Germinal center (tissue), 1 donor: Measurements from ENCODE around the gene FAM13C.

ENCODE experiments used
- DNase-seq: peaks from one replicate; pipeline ENCODE4 v3.0.0; 2012; ENCODE audit warnings: mixed read lengths, low spot score

FAM13C gene

DNA sequence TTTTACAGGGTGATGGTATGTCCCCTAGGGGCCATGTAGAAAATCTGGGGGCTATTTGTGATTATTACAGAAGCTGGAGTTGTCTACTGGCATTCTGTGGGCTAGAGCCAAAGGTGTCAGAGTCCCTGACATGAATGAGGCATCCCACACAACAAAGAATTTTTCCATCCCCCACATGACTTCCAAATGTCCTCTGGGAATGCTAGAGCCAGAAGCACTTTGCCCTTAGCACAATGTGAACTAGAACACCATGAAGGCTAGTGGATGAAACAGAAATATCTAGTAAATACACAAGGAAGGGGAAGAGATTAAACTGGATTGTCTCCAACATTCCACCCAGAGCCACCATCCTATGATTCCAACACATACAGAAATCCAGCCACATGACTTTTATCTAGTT, 46.9 kb downstream of the FAM13C start:
- DNase-seq = no peak

DNA sequence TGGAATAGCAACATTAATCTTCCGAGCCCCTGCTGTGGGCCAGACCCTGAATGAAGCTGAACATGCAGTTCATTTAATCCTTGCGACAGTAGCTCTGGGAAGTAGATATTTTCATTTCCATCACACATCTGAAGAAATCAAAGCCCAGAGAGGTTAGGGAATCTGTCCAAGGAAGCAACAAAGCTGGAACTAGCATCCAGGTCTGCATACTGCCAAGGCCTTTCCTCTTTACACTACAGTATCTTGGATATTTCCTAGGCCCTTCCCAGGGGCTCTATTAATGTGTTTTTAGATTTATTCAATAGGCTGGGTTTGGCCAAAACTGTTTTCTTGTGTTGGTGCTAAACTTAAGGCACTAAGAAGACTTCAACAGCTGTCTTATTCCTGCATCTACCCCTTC, 48.1 kb downstream of the FAM13C start:
- DNase-seq = no peak

DNA sequence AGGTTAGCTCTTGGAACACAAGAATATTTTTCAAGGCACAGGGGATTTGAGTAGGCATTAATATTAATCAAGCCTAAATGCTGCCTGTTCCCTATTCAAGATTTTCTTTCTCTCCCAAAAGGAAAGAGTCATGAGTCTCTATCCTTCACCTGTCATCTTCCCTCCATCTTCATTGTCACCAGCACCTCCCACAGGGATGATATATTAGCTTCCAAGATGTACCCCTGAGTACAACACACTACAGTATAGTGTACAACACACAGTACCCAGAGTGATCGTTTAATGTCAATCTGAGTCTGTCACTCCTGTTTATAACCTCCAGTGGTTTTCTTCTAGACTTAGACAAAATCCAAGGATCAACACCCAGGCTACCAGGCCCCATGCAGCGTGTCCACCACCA, 50.1 kb downstream of the FAM13C start:
- no peak for DNase-seq

DNA sequence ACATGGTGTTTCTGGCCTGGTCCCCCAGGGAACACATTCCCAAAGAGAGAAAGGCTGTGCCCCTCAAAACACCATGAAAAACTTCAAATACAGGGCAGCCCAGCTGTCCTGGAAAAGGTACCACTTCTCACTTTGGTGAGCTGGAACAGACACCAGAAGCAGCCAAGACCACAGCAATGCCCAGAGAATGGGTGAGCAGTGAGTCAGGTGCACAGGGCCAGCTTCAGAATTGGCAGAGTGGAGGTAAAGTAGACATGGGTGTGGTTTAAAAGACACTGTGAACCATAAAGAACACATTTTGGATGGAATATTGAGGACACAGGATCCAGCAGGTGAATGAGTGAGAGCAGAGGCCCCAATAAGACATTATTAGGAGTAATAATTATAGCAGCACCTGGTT, 51.3 kb downstream of the FAM13C start:
- no peak for DNase-seq

DNA sequence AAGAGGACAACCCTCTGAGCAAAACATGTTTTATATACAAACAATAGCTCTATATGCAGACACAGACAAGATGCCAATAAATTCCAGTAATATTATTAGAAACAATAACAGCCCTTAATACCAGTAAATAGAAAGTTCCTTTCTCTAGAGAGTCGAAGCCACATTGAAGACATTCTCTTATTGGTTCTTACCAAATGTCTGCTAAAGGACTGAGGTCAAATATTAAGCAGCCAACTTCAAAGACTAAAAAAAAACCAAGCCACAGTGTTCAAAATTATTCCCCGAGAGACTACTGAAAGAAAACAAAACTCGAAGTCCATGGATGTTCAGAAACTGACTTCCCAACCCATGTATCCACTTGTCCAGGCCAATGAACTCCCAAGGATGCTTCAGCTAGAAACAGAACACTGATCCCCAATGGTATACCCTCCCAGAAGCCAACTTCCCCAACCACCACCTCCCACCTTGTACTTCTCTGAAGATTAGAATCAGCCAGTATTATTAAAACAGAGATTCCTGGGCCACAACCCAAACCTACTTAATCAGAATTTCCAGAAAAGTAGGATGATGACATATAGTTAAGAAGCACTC, 51.9 kb downstream of the FAM13C start:
- no peak for DNase-seq

DNA sequence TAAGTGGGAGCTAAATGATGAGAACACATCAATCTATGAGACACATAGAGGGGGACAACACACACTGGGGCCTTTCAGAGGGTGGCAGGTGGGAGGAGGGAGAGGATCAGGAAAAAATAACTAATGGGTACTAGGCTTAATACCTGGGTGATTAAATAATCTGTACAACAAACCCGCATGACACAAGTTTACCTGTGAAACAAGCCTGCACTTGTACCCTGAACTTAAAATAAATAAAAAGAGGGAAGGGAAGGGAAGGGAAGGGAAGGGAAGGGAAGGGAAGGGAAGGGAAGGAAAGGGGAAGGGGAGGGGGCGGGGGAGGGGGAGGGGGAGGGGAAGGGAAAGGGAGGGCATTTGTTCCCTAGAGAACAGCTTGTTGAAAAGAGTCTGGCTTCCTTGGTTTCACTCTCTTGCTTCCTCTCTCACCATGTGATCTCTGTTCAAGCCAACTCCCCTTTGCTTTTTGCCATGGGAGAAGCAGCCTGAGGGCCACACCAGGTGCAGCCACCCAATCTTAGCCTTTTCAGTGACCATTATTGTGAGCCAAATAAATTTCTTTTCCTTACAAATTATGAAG, 57.7 kb downstream of the FAM13C start:
- no peak for DNase-seq

DNA sequence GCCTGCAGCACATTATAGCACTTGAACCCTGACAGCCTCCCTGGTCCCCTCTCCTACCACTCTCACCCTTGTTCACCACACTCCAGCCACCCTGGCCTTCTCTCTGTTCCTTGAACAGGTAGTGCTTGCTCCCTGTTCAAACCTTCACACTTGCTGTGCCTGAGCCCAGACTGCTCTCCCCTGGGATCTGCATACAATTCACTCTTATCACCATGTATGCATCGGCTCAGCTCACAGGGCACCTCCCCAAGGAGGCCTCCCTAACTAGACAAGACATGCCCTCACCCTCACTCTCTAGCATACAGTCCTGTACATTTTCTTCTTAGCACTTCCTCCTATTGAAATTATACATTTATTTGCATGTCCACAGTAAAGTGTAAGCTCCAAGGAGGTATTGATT, 59.3 kb downstream of the FAM13C start:
- no peak for DNase-seq

DNA sequence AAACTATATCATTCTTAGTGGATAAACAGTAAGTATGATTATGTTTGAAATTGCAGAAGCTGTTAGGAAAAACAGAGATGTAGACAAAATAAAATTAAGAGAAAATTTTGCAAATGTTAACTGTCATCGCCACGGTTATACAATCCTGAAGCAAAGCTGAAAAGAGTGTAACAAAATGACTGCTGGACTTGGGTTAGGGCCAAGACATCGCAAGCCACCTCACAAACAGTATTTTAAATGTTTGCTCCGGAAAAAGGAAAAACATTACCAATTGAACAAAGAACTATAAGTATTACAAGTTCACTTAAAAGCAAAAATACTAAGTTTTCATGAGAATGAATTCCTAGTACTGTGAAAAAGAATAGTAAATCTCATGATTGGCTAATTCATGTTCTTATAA, 60.0 kb downstream of the FAM13C start:
- no peak for DNase-seq

DNA sequence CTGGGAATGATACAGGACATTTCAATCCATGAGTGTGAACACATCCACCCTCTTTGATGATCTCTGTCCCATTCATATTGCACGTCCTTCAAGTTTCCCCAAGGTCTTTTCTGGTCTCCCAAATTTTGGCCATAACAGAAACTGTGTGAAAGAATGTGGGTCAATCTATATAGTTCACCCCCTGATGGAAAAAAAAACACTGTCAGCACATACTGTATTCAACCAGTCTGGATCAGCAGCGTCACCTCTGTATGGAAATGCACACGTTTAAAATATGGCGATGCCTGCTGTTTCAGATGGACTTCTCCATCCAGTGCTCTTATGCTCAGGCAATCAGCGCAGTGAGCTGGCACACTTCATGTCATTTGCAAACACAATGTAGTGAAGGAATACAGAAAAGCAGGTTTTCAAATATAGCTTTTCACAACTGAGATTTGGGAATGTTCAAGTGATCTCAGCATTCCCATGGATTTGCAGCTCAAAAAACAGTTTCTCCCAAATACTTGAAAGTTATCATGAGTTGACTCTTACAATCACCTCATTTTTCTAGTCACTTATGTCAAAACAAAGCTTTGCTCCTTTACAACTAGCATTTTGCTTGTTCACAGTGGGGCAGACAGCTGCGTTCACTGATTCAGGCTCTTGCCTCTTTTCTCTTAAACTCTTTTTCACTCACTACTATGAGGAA, 61.1 kb downstream of the FAM13C start:
- no peak for DNase-seq

DNA sequence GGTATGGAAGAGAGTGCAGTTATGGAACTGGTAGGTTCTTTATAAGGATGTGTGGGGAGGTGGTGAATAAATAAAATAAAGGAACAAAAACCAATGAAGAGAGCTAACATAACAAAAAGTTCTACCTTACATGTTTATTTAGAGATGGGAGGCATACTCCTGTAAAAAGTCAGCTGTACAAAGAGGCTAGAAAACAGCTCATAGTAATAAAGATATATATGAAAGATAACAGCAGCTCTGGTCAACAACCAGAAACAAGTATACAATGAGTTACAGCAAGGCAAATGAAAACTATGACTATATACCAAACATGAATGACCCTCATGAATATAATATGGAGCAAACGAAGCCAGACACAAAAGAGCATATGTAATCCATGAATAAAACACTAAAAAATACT, 62.0 kb downstream of the FAM13C start:
- DNase-seq = no peak

DNA sequence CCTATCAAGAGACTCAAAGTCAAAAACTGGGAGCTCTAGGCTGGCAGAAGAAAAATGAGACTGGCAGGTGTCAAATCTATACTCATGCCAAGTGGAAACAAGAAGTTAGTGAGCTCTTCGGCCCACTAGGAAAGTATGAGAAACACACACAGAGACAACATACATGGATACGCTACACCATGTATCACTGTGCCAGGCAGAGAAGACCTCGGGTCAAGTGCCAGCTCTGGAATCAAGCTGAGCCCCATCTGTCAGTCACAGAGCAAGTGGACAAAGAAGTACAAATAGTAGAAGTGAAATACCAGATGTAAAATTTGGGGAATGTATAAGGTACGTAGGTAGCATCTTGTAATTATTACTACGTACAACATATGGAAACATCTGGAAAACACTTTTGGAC, 62.4 kb downstream of the FAM13C start:
- DNase-seq = no peak

DNA sequence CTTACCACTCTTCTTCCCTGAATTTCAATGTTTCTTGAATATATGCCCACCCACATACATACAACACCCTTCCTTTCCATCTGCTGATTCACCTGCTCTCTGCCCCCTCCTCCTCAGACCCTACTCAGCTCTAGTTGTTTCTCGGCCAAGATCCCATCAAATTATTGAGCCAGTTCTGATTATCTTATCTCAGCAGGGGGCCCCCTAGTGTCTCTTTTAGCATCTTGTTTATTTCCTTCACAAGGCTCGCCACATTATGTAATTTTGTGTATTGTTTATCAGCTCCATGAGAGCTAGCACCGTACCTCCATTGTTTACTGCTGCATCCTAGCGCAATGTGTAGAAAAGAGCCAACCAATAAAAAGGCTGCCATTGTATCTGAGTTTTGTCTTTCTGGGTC, 71.9 kb downstream of the FAM13C start:
- DNase-seq = no peak

DNA sequence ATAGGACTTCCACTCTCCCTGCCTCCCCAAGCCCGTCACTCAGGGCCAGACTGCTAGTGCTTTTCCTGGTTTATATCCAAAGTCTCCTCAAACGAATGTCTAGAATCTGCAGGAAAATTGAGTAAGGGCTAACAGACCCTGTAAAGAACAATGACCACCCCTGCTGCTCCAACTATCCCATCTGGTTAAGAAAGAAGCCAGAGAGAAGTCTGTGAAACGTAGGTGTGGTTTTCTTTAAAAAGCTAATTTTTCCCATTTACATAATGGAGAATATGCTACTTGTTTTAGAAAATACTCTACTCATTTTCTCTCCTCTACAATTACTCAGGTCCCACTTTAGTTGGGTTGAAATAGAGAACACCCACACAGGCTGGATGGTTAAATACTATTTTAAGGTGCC, 72.5 kb downstream of the FAM13C start:
- no peak for DNase-seq

DNA sequence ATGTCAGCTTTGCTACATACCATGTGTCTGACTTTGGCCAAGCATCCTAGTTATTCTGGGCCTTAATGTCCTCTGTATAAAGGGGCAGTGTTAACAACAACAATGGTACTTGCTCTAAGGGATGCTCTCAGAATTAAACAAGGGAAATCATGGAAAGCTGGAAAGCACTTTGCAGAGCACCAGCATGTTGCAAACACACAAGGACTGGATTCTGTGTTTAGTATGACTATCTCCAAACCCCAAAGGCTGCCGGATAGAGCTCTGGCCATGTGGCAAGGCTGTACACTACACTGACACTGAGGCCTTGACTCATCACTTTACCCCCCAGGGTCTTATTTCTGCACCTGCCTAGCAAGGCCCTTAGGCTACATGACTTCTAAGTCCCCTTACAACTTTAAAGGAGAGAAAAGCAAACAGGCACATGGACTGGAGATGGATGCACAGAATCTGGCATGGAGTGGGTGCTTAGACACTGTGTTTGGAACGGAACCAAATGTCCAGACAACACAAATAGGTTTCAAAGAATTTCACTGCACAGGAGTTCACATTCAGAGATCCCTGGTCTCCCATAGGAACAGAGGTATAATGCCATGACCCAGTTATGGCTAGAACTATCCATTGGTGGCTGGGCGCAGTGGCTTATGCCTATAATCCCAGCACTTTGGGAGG, 74.6 kb downstream of the FAM13C start:
- DNase-seq = no peak

DNA sequence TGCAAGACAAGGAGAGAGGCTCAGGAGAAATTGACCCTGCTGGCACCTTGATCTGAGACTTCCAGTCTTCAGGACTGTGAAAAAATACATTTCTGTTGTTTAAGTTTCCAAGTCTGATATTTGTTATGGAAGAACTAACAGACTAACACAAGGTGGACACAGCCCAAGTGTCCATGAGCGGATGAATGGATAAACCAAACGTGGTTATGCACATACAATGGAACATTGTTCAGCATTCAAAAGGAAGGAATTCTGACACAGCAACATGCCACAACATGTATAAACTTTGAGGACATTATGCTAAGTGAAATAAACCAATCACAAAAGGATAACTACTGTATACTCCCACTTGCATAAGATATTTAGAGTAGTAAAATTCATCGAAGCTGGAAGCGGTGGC, 76.5 kb downstream of the FAM13C start:
- DNase-seq = no peak

DNA sequence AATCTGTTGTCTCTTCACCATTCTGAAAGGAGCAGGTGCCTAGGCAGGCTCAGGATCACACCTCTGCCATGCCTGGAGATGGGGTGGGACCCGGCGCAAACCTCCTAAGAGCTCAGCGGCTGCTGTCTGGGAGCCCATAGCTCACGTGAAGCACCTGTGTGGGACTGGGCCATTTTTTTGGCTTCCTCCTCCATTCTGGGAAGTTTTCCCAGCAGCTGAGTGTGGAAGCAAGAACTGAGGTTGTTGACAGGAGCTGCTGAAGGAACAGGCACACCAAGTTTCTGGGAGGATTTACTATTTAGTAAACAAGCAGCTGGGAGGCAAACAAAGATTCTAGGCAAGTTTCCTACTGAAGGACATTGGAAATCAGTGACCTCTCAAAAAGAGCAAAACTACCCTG, 77.3 kb downstream of the FAM13C start:
- DNase-seq = no peak

DNA sequence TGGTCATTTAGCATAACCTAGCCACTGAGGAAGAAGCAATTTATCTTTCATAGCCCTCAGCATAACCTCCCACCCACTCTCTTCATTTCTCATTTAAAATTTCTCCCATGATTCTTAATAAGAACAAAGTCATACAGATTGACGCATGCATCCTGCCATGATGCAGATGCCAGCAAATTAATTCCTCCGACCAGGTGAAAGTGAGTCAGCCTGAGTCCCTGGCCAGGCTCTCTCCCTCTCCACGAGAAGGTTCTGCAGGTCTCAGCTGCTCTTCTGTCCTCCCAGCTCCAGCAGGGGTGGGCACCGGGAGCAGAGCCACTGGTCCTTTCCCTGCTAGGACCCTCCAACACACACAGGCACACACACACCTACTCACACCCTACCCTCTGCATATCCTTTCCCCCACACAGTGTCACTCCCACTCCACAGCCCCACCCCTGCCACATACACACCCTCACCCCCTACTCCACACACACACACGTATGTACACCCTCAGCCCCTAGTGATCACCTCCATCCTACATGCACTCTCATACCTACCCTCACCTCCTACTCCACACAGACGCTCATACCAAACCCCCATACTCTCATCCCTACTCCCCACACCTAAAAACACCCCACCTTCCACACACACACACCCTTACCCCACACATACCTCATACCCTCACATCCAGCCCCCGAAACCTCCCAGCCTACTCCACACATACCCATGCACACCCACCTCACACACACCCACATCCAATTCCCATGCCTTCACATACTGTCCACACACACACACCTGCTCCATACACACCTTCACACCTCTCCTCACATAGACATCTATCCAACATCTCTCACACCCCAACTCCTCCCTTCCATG, 78.0 kb downstream of the FAM13C start:
- no peak for DNase-seq

DNA sequence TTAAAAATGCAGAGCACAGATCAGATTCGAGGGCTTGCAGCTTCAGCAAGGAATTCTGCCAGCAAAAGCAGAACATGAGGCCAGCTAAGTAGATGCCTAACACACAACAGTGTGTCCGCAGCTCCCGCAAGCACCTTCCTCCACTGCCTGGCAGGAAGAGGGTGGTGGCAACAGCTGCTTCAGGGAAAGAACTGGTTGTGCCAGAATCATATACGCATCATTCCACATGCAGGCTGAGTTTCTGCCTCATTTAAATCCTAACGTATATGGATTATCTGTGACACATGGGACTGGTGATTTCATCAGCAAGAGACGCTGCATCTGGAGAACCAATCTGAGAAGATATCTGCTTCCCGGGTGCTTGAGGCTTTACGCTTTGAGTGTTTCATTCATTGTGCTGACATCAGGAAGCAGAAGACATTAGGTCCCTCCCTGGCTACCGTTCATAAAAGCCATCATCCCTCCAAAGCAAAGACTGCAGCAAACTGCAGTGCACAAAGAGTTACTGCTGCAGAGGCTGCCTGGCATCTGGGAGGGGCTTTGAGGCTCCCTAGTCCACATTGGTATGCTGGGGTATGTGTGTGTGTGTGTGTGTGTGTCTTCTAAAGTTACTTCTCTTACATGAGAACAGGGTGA, 78.8 kb downstream of the FAM13C start:
- no peak for DNase-seq

DNA sequence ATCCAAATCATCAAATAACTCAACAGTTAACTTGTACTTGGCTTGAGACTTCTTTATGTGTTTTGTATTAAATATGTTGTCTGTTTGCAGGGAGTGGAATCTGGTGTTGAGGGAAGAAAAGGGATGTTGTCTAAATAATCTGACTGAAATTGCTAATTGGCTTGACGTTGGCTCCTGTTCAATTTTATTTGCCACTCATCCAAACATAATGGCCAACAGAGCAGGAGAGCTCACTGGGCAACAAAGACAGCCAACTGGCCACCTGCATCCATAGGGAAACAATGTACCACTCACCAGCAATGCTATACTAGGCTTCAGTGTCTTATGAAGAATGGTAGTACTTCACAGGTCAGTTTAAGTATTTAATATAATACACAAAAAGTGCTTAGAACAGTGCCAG, 80.5 kb downstream of the FAM13C start:
- DNase-seq = no peak

DNA sequence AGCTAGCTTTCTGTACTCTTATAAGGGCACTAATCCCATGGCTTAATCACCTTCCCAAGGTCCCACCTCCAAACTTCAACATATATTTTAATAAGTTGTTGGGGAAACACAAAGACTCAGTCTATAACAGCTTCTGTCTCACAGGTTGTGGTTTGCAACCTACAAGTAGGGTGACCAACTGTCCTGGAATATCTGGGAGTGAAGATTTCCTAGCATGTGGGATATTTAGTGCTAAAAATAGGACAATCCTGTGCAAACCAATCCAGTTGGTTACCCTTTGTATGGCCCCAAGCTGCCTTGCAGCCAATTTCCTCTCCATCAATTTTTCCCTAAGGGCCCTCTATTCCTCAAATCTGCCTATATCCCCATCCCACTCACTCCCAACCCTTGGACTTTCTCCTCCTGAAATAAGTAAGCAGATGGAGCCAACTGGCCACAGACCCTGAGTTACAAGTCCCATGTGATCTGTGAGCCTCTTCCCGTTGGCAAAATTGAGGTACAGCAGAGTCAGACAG, 82.3 kb downstream of the FAM13C start:
- DNase-seq = no peak

DNA sequence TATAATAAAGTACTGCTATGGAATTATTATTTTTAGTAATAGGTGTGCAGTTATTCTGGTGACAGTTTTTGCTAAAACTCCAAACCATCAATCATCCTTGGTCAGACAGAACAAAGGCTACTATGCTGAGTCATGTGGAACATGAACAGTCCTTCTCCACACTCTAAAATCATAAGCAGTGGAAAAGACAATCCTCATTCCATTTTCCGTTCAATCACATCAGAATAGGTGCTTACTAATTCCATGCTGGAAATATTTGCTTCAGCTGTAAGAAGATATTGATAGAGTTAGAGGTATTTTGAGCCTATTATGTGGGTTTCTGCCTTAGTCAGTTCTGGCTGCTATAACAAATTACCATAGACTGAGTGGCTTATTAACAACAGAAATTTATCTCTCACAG, 82.9 kb downstream of the FAM13C start:
- no peak for DNase-seq

DNA sequence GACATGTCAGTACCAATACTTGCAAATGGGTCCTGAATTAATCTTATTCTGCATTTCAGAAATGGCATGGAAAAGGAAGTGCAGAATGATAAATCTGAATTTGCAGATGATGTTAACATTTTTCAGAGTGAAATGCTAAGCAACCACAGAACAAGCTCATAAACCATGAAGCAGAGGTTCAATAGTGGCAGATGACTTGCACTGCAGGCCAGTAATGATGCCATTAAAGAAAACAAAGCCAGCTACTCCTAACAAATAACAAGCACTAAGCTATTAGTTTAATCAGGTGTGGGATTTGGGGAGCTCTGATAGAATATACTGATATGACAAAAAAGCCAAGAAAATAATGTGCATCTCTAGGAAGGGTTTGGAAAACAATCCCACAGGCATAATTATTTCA, 85.4 kb downstream of the FAM13C start:
- DNase-seq = no peak
